ENCODE measurements around the gene GSTT4.
"Not testable (repeated sequence)": the region's sequence is repeated elsewhere in the genome, so short reads cannot be mapped to it uniquely, and the experiment has no call there.

DNA sequence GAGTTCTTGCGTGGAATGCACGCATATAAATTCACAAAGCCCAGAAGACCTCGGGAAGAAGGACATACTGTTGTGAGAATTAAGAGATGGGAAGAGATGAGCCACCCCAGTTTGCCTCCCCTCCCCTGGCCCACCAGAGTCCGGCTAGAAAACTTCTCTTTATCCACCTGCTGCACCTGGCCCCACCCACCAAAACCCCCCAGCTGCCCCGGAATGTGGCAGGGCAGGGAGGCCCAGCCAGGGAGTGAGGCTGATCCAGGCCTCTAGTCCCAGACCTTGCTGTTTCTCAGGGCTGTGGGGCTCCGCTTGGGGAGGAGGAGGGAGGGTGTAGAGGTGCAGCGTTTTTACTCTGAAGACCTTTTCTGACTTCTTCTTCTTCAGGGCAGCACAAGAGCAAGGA is 24.7 kb downstream of the GSTT4 start:
- not testable (repeated sequence) for TF ChIP-seq RBM22 (IDR thresholded peaks at IDR 0.05; ENCODE audit: low read depth, low read length, poor library complexity, severe bottlenecking); CTBP1 (IDR thresholded peaks at IDR 0.05; ENCODE audit: borderline replicate concordance); FUS (optimal IDR thresholded peaks at IDR 0.05; ENCODE audit: low read depth, low read length); RCOR1 (IDR thresholded peaks at IDR 0.05; ENCODE audit: borderline replicate concordance in 1 of 2, low read depth in 2 of 2, low read length in 2 of 2); YY1 (IDR thresholded peaks at IDR 0.05; ENCODE audit: borderline replicate concordance in 1 of 3, control insufficient read depth in 1 of 3, extremely low read depth in 1 of 3, insufficient read depth in 3 of 3, insufficient read length in 1 of 3, insufficient replicate concordance in 2 of 3, low read depth in 1 of 3, low read length in 2 of 3); DNMT1 (IDR thresholded peaks at IDR 0.05); MLLT1 (IDR thresholded peaks at IDR 0.05); TBL1XR1 (IDR thresholded peaks at IDR 0.05; ENCODE audit: low read length in 2 of 2); POLR2G (IDR thresholded peaks at IDR 0.05; ENCODE audit: low read depth, low read length)
- TF ChIP-seq, protein P1, sequence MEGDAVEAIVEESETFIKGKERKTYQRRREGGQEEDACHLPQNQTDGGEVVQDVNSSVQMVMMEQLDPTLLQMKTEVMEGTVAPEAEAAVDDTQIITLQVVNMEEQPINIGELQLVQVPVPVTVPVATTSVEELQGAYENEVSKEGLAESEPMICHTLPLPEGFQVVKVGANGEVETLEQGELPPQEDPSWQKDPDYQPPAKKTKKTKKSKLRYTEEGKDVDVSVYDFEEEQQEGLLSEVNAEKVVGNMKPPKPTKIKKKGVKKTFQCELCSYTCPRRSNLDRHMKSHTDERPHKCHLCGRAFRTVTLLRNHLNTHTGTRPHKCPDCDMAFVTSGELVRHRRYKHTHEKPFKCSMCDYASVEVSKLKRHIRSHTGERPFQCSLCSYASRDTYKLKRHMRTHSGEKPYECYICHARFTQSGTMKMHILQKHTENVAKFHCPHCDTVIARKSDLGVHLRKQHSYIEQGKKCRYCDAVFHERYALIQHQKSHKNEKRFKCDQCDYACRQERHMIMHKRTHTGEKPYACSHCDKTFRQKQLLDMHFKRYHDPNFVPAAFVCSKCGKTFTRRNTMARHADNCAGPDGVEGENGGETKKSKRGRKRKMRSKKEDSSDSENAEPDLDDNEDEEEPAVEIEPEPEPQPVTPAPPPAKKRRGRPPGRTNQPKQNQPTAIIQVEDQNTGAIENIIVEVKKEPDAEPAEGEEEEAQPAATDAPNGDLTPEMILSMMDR (IDR thresholded peaks at IDR 0.05 in 2 of 3, conservative IDR thresholded peaks at IDR 0.05 in 1 of 3; ENCODE audit: insufficient read depth in 2 of 3, low read depth in 1 of 3, low read length in 3 of 3) = not testable (repeated sequence)

Data from K562 (cell line).